HCT116 (cell line): ENCODE measurements around the gene DTNB. TPM values are rescaled to one million over a fixed set of nuclear protein-coding genes. Genes with fewer than 3 reads are reported as not detected.

Experiments
- ATAC-seq: fragments of 200-7000 bp; cut with Tn5 transposase; 2 replicates; pipeline ENCODE4 v1.9.1; 2020; ENCODE audit warnings: mild to moderate bottlenecking, moderate library complexity
- BruUV-seq: library from RNA; stranded (reverse); fragments of 400-500 nt; replicated peaks from 2 replicates; lab custom pipeline; 2021; lab: Mats Ljungman, UMichigan
- CTCF ChIA-PET: fragments of 300-600 bp; sonication (Branson Sonifier 250); formaldehyde crosslinking; loops from one replicate; lab custom pipeline; 2021; ENCODE audit warnings: antibody characterized with exemption; lab: Charles Lee
- POLR2A ChIA-PET: fragments of 300-600, 350-600 bp; sonication (Branson Sonifier 250); formaldehyde crosslinking; loops from one replicate; lab custom pipeline; 2021; ENCODE audit warnings: antibody characterized with exemption; lab: Charles Lee
- RAD21 ChIA-PET, 2 experiments: fragments of 300-600 bp; sonication (Branson Sonifier 250); formaldehyde crosslinking; loops; one replicate each; lab custom pipeline; 2023; ENCODE audit warnings: low total read pairs in 2 of 2; ENCODE audit not compliant: uncharacterized antibody in 2 of 2, unreplicated experiment in 2 of 2, low non-redundant PET in 1 of 2; lab: Charles Lee
- DNase-seq: peaks from one replicate; pipeline ENCODE4 v3.0.0-alpha.2; 2010; ENCODE audit warnings: low read depth, low spot score
- H2AFZ ChIP-seq: fragments of 200-600 bp; shearing (Covaris generic), sonication (generic); 2 replicates; pipeline ENCODE4 v1.6.1; 2017; ENCODE audit warnings: low read depth, mixed run types, mixed read lengths, antibody characterized with exemption, low read length; ENCODE audit not compliant: poor library complexity, severe bottlenecking
- H3K27ac ChIP-seq: 2 replicates; pipeline ENCODE4 v1.5.1; 2012; ENCODE audit warnings: low read depth, low read length
- H3K27me3 ChIP-seq: fragments of 200-600 bp; sonication (generic); 2 replicates; pipeline ENCODE4 v1.6.1; 2016; ENCODE audit warnings: mixed run types, low read length, mixed read lengths; ENCODE audit not compliant: insufficient read depth
- H3K36me3 ChIP-seq, 2 experiments: fragments of 200-500 bp in 1 of 2; fragments of 200-600 bp in 1 of 2; sonication (Bioruptor generic) in 1 of 2; sonication (generic) in 1 of 2; 2 replicates each; pipeline versions ENCODE4 v1.5.1 to v1.6.1; 2014 to 2016; ENCODE audit warnings: low read length in 2 of 2, inconsistent platforms in 1 of 2, mixed read lengths in 1 of 2, mixed run types in 1 of 2; ENCODE audit not compliant: insufficient read depth in 2 of 2, control insufficient read depth in 1 of 2
- H3K4me1 ChIP-seq, 2 experiments: fragments of 200-600 bp in 1 of 2; sonication (generic) in 1 of 2; 2 replicates each; pipeline versions ENCODE4 v1.5.1 to v1.6.1; 2012 to 2017; ENCODE audit warnings: low read length in 2 of 2, inconsistent platforms in 1 of 2, mild to moderate bottlenecking in 1 of 2, mixed read lengths in 1 of 2, mixed run types in 1 of 2, moderate library complexity in 1 of 2; ENCODE audit not compliant: insufficient read depth in 2 of 2, control insufficient read depth in 1 of 2
- H3K4me2 ChIP-seq: fragments of 200-600 bp; sonication (generic); 2 replicates; pipeline ENCODE4 v1.6.1; 2017; ENCODE audit warnings: mixed run types, low read length, mixed read lengths
- H3K4me3 ChIP-seq, 2 experiments: fragments of 200-600 bp in 1 of 2; sonication (generic) in 1 of 2; replicated peaks in 1 of 2; 2 replicates each; pipeline ENCODE4 v1.5.1; 2011 to 2016; ENCODE audit warnings: low read length in 2 of 2, control low read depth in 1 of 2, low read depth in 1 of 2, mild to moderate bottlenecking in 1 of 2, mixed read lengths in 1 of 2, mixed run types in 1 of 2
- H3K79me2 ChIP-seq: fragments of 200-600 bp; sonication (generic); 2 replicates; pipeline ENCODE4 v1.6.1; 2017; ENCODE audit warnings: mild to moderate bottlenecking, mixed run types, low read length, moderate library complexity, mixed read lengths; ENCODE audit not compliant: insufficient read depth
- H3K9ac ChIP-seq: fragments of 200-600 bp; sonication (generic); 2 replicates; pipeline ENCODE4 v1.6.1; 2016; ENCODE audit warnings: low read length, mixed read lengths
- H3K9me2 ChIP-seq: fragments of 200-600 bp; sonication (generic), shearing (Covaris generic); 2 replicates; pipeline ENCODE4 v1.6.1; 2017; ENCODE audit warnings: mixed run types, mild to moderate bottlenecking, moderate library complexity; ENCODE audit not compliant: insufficient read depth
- H3K9me3 ChIP-seq, 2 experiments: fragments of 200-500 bp in 1 of 2; fragments of 200-600 bp in 1 of 2; sonication (Bioruptor generic) in 1 of 2; sonication (generic) in 1 of 2; 2 replicates each; pipeline ENCODE4 v1.6.1; 2014 to 2017; ENCODE audit warnings: low read length in 2 of 2, mixed read lengths in 2 of 2, inconsistent platforms in 1 of 2, low read depth in 1 of 2, mild to moderate bottlenecking in 1 of 2, mixed run types in 1 of 2, moderate library complexity in 1 of 2; ENCODE audit not compliant: control insufficient read depth in 1 of 2, insufficient read depth in 1 of 2
- H4K20me1 ChIP-seq: fragments of 200-600 bp; sonication (generic), shearing (Covaris generic); 2 replicates; pipeline ENCODE4 v1.6.1; 2017; ENCODE audit warnings: mixed run types, mild to moderate bottlenecking, moderate library complexity; ENCODE audit not compliant: insufficient read depth
- CEBPB ChIP-seq: IDR thresholded peaks from 2 replicates; pipeline ENCODE4 v1.6.1; 2012; ENCODE audit warnings: low read depth
- EGR1 ChIP-seq: IDR thresholded peaks from 2 replicates; pipeline ENCODE4 v1.6.1; 2012; ENCODE audit warnings: low read depth
- ELF1 ChIP-seq: IDR thresholded peaks from 2 replicates; pipeline ENCODE4 v1.6.1; 2012; ENCODE audit warnings: low read depth, borderline replicate concordance
- FOSL1 ChIP-seq: IDR thresholded peaks from 2 replicates; pipeline ENCODE4 v1.6.1; 2012; ENCODE audit warnings: low read depth
- POLR2AphosphoS5 ChIP-seq: IDR thresholded peaks from 2 replicates; pipeline ENCODE4 v1.6.1; 2011; ENCODE audit warnings: mild to moderate bottlenecking, low read depth, low read length, moderate library complexity
- SRF ChIP-seq: IDR thresholded peaks from 2 replicates; pipeline ENCODE4 v1.6.1; 2012; ENCODE audit warnings: low read depth
- TCF7L2 ChIP-seq: IDR thresholded peaks from 2 replicates; pipeline ENCODE4 v1.7.0; 2011; ENCODE audit warnings: borderline replicate concordance, inconsistent platforms; ENCODE audit not compliant: insufficient read depth, insufficient read length; ENCODE audit errors: extremely low read depth
- YY1 ChIP-seq: IDR thresholded peaks from 2 replicates; pipeline ENCODE4 v1.6.1; 2011; ENCODE audit warnings: low read length, low read depth, moderate library complexity, mild to moderate bottlenecking; ENCODE audit not compliant: insufficient replicate concordance; ENCODE audit errors: extremely low read depth
- ZFX ChIP-seq: fragments of 450-650 bp; IDR thresholded peaks from 2 replicates; pipeline ENCODE4 v1.6.1; 2017
- ZNF274 ChIP-seq: fragments of 200-500 bp; sonication (Bioruptor generic); IDR thresholded peaks from 2 replicates; pipeline ENCODE4 v1.6.1; 2014; ENCODE audit warnings: mild to moderate bottlenecking, low read depth, low read length, inconsistent platforms
- intact Hi-C: fragments of 100-400 bp; cut with micrococcal nuclease; formaldehyde crosslinking; loops from 2 replicates; pipeline ENCODE4 v1.10.0; 2022
- total RNA-seq: library from RNA; stranded (reverse); gene quantifications from one replicate; pipeline ENCODE4 v1.2.1, GENCODE V29; 2021; ENCODE audit not compliant: unreplicated experiment
- TF ChIP-seq, protein P1 (sequence below): IDR thresholded peaks from 2 replicates; pipeline ENCODE4 v1.6.1; 2011; ENCODE audit warnings: mild to moderate bottlenecking, low read length, moderate library complexity; ENCODE audit not compliant: insufficient replicate concordance; ENCODE audit errors: extremely low read depth
- TF ChIP-seq, protein P2 (sequence below): IDR thresholded peaks from 2 replicates; pipeline ENCODE4 v1.6.1; 2012; ENCODE audit warnings: low read depth
- TF ChIP-seq, protein P3 (sequence below), 3 experiments: fragments of 200-600 bp in 1 of 3; sonication (generic) in 1 of 3; IDR thresholded peaks in 2 of 3; conservative IDR thresholded peaks in 1 of 3; 2 replicates each; pipeline ENCODE4 v1.5.1; 2012 to 2017; ENCODE audit warnings: low read depth in 2 of 3, low read length in 2 of 3, antibody characterized with exemption in 1 of 3, borderline replicate concordance in 1 of 3, control low read depth in 1 of 3, mild to moderate bottlenecking in 1 of 3, mixed read lengths in 1 of 3, mixed run types in 1 of 3, moderate library complexity in 1 of 3; ENCODE audit not compliant: insufficient read depth in 1 of 3

DTNB gene
- total RNA-seq, 1 experiment from 2014 or later = 30.2 TPM

DNA sequence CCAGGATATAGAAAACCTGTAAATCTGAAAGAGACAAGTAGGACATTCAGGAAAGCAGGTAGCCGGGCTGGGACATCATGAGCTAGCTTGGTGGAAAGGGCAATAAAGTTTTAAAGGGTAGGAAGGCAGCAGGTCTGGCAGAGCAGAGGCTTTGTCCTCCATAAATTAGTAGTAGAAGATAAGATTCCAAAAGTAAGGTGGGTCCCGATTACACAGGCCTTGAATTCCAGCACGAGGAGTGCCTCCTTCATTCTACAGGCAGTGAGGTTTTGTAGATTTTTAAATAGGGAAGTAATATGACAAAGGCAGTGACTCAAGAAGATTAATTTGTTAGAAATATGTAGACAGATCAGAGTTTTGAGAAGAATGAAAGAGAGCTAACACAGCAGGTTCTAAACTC lies 160.7 kb downstream of the DTNB start:
- H3K9ac ChIP-seq = no peak overlapping the region
- H3K79me2 ChIP-seq = no peaks in the 10 kb centered on the region
- DNase-seq = no peak
- ChIA-PET CTCF (no interaction called here), RAD21 (no interaction called here), POLR2A (no interaction called here)
- no TSS peak for BruUV-seq
- no peak overlapping the region for H2AFZ ChIP-seq
- H3K27me3 ChIP-seq = no peaks in the 10 kb centered on the region
- H3K36me3 ChIP-seq = no peaks in the 10 kb centered on the region
- H4K20me1 ChIP-seq = no peaks in the 10 kb centered on the region
- no peak overlapping the region for H3K4me3 ChIP-seq
- no peaks in the 10 kb centered on the region for H3K9me3 ChIP-seq
- intact Hi-C loops = no loop called here
- no peak overlapping the region for H3K4me2 ChIP-seq
- ATAC-seq = no peak
- H3K4me1 ChIP-seq = peaks cover 2 to 3% of the 10 kb centered on the region in 2 experiments; a peak in 1 of 4 replicates
- no peaks in the 10 kb centered on the region for H3K9me2 ChIP-seq
- TF ChIP-seq ZNF274 (no peak), EGR1 (no peak), SRF (no peak), ZFX (no peak), CEBPB (no peak), FOSL1 (no peak), ELF1 (no peak), POLR2AphosphoS5 (no peak), YY1 (no peak), TCF7L2 (no peak)
- TF ChIP-seq, protein P1, sequence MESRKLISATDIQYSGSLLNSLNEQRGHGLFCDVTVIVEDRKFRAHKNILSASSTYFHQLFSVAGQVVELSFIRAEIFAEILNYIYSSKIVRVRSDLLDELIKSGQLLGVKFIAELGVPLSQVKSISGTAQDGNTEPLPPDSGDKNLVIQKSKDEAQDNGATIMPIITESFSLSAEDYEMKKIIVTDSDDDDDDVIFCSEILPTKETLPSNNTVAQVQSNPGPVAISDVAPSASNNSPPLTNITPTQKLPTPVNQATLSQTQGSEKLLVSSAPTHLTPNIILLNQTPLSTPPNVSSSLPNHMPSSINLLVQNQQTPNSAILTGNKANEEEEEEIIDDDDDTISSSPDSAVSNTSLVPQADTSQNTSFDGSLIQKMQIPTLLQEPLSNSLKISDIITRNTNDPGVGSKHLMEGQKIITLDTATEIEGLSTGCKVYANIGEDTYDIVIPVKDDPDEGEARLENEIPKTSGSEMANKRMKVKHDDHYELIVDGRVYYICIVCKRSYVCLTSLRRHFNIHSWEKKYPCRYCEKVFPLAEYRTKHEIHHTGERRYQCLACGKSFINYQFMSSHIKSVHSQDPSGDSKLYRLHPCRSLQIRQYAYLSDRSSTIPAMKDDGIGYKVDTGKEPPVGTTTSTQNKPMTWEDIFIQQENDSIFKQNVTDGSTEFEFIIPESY = no peak
- TF ChIP-seq, protein P2, sequence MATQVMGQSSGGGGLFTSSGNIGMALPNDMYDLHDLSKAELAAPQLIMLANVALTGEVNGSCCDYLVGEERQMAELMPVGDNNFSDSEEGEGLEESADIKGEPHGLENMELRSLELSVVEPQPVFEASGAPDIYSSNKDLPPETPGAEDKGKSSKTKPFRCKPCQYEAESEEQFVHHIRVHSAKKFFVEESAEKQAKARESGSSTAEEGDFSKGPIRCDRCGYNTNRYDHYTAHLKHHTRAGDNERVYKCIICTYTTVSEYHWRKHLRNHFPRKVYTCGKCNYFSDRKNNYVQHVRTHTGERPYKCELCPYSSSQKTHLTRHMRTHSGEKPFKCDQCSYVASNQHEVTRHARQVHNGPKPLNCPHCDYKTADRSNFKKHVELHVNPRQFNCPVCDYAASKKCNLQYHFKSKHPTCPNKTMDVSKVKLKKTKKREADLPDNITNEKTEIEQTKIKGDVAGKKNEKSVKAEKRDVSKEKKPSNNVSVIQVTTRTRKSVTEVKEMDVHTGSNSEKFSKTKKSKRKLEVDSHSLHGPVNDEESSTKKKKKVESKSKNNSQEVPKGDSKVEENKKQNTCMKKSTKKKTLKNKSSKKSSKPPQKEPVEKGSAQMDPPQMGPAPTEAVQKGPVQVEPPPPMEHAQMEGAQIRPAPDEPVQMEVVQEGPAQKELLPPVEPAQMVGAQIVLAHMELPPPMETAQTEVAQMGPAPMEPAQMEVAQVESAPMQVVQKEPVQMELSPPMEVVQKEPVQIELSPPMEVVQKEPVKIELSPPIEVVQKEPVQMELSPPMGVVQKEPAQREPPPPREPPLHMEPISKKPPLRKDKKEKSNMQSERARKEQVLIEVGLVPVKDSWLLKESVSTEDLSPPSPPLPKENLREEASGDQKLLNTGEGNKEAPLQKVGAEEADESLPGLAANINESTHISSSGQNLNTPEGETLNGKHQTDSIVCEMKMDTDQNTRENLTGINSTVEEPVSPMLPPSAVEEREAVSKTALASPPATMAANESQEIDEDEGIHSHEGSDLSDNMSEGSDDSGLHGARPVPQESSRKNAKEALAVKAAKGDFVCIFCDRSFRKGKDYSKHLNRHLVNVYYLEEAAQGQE = no peak
- TF ChIP-seq, protein P3, sequence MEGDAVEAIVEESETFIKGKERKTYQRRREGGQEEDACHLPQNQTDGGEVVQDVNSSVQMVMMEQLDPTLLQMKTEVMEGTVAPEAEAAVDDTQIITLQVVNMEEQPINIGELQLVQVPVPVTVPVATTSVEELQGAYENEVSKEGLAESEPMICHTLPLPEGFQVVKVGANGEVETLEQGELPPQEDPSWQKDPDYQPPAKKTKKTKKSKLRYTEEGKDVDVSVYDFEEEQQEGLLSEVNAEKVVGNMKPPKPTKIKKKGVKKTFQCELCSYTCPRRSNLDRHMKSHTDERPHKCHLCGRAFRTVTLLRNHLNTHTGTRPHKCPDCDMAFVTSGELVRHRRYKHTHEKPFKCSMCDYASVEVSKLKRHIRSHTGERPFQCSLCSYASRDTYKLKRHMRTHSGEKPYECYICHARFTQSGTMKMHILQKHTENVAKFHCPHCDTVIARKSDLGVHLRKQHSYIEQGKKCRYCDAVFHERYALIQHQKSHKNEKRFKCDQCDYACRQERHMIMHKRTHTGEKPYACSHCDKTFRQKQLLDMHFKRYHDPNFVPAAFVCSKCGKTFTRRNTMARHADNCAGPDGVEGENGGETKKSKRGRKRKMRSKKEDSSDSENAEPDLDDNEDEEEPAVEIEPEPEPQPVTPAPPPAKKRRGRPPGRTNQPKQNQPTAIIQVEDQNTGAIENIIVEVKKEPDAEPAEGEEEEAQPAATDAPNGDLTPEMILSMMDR (IDR thresholded peaks at IDR 0.05 in 2 of 3, conservative IDR thresholded peaks at IDR 0.05 in 1 of 3; ENCODE audit: borderline replicate concordance in 1 of 3, insufficient read depth in 1 of 3, low read depth in 2 of 3, low read length in 2 of 3) = no peak
- H3K27ac ChIP-seq = no peak overlapping the region
